ENCODE data around the gene C6orf52.
"Not testable (repeated sequence)": the region's sequence is repeated elsewhere in the genome, so short reads cannot be mapped to it uniquely, and the experiment has no call there.

The C6orf52 gene

DNA sequence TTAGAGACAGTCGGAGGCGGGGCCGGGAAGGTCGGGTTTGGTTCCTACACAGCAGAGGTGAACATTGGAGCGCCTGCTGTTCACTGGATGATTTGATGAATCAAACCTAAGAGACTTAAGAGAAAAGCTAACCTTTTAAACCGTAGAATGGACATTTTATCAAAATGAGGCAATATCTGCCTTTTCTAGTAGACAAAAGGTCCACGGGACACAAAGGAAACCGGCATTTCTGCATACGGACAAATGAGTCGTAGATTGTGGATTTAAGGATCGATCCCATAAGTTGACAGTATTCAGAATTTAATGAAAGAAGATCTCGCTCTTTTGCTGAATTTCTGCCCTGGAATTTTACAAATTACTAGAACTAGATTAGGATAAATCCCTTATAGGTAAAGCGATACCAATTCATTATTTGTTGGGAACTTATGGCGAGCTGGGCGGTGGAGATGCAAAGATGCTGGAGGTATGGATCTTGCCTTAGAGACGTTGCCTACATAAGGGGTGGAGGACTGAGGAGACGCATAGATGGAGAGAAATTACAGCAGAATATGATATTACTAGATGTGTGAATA is 756 bp upstream of the C6orf52 start:
- no peak for DNase-seq

- DNase-seq, result no peak
Observed at GRCh38 chr6:10692965-10693538, 1.4 kb downstream of the C6orf52 start.

DNA sequence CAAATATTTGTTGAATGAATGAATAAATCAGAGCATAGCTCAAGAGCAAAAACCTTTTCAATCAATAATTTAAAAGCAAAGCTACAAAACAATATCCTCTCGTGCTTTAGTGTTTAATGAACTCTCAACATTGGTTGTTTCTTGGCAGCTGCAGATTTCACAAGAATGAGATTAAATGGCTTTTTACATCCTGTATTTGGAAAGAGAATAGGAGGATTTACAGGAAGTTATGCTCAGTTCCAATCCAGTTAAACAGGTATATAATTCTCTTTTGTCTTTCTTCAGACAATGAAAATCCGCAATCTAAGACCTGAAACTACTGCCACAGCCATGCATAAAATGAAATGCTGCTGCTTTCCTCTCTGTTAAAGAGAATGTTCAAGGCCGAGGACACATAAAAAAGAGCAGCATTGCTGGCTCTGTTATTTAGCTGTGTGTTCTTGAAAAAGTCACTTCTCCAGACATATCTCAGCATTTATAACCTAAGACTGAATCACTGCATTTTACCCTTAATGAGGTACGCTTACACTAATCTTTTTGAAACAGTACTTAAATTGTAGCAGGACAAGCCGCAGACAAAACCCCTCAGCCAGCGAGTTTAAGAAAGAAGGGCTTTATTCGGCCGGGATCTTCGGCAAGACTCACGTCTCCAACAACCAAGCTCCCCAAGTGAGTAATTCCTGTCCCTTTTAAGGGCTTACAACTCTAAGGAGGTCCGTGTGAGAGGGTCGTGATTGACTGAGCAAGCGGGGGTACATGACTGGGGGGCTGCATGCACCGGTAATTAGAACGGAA is 3.6 kb downstream of the C6orf52 start:
- no peak for DNase-seq

- DNase-seq, result no peak
Observed at GRCh38 chr6:10687582-10687981, 6.8 kb downstream of the C6orf52 start.

GRCh38 chr6:10686901-10687300 is 7.5 kb downstream of the C6orf52 start:
- no peak for DNase-seq

DNA sequence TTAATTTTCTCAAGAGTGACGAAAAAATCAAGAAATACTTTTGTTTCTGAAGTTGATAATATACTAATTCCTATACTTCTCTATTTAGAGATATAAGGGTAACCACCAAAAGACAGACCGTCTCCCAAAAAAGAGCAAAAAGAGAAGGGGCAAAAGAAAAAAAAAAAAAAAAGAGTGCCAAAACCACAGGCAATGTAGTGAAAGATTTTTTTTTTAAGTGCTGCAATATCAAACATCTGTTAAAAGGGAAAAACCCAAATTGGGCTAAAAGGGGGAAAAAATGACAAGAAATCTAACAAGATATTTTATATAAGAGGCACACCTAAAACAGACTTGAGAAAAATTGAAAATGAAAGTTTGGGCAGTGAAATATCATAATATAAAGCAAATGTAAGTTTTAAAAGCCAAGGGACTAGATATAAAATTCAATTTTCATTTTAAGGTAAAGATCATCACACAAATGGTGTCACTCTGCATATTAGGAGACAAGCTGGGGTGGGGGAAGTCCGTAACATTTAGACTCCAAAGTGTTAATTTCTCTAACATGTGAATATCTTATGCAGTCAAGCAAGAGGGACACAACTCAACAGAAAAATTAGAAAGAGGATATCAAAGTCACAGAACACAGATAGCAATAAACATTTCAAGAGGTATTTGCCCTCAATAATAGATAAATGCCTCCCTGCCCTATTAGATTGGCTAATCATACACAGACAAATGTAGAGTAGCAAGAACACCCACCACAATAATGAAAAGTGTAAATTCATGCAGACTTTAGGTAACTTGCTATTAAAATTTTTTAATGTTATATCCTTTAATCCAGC is 9.1 kb downstream of the C6orf52 start:
- no peak for DNase-seq

DNA sequence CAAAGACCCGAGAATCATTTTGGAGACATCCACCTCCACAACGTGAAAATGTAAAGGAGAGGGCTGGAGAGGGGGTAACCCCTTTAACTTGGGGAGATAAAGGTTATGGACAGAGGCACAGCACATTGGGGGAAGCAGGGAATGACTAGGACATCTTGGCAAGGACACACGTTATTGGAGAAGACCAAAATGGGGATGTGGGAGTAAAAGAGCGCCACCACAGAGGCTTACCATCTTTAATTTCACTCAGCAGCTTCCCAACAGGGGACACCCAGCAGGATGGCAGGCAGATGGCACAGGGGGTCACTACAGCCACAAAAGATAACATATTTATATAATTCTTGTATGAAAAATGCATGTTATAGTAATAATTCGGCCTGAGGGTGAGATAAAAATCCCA is 9.8 kb downstream of the C6orf52 start:
- no peak for DNase-seq

DNA sequence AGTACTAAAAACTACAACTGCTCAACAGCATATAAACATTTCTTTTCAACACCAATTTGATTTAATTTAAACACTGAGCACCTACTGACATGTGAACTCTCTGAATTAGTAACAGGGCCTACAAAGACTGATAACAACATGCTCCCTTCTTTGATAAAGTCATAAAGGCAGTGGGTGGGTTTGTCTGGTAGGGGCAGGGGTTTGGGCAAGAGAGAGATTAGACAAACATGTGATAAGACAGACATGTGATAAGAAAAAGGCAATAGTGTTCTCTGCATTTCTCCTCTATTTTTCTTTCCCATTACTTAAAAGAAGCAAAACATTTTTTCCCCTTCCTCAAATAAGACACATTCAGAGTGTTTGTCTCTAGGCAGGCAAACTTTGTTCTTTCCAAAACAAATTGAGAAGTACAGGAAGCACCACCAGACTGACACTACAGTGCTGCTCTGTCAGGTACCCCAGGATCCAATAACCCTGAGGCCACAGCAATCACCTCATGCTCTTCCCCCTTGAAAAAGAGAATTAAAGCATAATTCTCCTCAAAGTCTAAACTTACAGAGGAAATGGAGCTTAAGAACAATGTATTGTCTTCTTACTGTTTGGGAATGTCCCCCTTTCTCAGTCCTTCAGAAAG is 11.9 kb downstream of the C6orf52 start:
- no peak for DNase-seq

DNA sequence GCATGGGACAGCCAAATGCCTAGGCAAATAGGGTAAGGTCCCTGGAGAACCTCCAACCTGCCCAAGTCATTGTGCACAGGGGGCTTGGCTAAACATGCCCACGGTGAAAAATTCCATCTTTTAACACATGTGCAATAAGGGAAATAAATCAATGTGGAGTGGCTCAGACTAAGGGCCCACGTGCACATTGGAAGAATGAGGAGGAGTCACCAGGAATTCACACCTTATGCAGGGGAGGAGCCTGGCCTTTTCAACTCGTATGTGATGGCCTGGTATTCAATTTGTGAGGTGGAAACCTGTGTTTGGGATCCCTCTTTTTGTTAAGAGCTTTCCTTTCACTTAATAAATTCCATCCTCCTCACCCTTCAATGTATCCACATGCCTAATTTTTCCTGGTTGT is 12.6 kb downstream of the C6orf52 start:
- DNase-seq, result no peak

GRCh38 chr6:10678456-10678855 is 16.0 kb downstream of the C6orf52 start:
- DNase-seq, result no peak

DNA sequence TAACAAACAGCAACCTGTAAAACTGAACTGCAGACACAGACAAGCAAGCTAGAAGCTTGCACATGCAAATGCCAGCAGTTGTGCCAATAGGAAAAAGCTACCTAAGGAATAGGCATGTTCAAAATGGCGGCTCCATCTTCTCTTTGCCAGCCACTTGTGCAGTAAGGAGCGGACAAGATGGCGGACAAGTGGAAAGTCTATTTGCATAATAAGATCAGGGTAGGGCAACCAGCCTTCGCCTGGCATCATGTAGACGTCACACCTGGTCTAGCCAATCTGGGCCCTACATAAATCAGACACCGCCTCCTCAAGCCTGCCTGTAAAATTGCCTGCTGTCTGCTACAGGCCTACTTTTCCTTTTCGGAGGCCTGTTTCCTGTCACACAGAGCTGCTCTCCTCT is 18.0 kb downstream of the C6orf52 start:
- DNase-seq, result no peak

DNA sequence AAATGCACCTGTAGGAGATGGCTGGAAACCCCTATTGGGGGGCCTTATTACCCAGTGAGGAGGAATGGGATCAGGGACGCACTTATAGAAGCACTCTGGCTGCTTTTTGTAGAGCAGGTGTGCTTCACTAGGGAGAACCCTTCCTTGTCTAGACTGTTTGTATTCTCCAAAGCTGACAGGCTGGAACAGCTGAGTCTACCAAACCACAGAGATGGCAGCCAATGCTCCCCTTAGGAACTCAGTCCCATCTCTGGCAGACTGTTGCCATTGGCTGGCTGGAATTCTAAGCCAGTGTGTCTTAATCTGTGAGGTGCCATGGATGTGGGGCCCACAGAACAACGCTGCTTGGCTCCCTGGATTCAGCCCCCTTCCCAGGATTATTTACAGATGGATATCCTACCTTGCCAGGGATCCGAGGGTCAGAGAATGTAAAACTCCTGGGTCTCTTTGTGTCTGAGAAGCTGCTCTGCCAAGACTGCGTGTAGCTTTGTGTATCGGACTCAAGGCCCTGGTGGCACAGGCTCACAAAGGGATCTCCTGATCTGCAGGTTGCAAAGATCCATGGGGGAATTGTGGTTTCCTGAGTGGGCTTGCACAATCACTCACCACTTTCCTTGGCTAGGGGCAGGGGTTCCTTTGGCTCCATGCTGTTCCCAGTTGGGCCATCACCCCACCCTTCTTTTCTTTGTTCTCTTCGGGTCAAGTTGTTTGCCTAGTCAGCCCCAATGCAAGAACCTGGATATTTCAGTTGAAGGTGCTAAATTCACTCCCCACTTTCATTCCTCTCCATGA is 26.1 kb downstream of the C6orf52 start:
- no peak for DNase-seq

- DNase-seq, result not testable (repeated sequence)
Observed at GRCh38 chr6:10665595-10665994, 28.8 kb downstream of the C6orf52 start.

DNA sequence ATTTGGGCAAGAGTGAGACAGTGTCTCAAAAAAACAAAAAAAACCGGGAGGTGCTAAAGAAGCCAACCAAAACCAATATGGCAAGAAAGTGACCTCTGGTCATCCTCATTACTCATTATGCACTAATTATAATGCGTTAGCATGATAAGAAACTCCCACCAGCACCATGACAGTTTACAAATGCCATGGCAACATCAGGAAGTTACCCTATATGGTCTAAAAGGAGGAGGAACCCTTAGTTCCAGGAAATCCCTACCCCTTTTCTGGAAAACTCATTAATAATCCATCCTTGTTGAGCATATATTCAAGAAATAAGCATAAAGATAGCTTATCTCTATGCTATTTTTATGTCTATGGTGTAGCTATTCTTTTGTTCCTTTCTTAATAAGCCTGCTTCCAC is 31.7 kb downstream of the C6orf52 start:
- DNase-seq, result no peak

DNA sequence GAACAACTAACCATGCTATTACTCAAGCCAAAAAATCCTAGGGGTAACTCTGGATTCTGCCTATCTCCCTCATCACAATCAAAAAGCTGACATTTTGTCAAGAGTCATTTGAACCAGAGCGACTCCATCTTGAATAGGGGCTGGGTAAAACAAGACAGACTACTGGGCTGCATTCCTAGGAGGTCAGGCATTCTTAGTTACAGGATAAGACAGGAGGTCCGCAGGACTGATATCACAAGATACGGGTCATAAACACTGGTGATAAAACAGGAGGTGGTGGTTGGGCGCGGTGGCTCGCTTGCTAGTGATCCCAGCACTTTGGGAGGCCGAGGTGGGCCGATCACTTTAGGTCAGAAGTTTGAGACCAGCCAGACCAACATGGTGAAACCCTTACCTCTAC is 32.2 kb downstream of the C6orf52 start:
- no peak for DNase-seq

GRCh38 chr6:10660431-10661191 is 33.8 kb downstream of the C6orf52 start:
- not testable (repeated sequence) for DNase-seq

DNA sequence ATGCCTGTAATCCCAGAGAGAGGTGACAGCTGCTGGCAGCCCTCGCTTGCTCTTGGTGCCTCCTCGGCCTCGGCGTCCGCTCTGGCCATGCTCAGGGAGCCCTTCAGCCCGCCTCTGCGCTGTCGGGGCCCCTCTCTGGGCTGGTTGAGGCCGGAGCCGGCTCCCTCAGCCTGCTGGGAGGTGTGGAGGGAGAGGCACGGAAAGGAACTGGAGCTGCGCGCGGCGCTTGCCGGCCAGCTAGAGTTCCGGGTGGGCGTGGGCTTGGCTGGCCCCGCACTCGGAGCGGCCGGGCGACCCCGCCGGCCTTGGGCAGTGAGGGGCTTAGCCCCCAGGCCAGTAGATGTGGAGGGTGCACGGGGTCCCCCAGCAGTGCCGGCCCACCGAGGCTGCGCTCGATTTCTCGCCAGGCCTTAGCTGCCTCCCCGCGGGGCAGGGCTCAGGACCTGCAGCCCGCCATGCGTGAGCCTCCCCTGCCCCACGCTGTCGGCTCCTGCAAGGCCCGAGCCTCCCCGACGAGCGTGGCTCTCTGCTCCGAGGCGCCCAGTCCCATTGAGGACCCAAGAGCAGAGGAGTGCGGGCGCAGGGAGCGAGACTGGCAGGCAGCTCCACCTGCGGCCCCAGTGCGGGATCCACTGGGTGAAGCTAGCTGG is 34.6 kb downstream of the C6orf52 start:
- no peak for DNase-seq

DNA sequence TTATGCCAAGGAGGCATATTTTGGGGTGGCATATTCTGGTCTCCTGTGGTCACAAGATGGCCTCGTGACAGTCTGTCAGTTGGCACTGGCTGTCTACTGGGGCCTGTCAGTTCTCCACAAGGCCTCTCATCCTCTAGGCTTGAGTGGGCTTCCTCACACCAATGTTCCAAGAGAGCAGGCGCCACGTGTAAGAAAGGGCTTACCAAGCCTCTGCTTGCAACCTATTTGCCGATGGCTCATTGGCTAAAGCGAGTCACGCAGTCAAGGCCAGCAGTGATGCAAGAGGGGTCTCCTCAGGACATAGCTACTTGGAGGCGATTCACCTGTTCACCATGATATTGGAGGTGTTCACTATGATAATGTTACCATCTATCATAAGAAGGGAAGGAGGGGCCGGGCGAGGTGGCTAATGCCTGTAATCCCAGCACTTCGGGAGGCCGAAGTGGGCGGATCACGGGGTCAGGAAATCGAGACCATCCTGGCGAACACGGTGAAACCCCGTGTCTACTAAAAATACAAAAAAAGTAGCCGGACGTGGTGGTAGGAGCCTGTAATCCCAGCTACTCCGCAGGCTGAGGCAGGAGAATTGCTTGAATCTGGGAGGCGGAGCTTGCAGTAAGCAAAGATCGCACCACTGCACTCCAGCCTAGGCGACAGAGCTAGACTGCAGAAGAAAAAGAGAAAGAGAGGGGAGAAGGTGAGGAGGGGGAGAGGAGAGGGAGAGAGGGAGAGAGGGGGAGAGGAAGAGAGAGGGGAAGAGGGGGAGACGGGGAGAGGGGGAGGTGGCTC is 35.3 kb downstream of the C6orf52 start:
- DNase-seq, result no peak

DNA sequence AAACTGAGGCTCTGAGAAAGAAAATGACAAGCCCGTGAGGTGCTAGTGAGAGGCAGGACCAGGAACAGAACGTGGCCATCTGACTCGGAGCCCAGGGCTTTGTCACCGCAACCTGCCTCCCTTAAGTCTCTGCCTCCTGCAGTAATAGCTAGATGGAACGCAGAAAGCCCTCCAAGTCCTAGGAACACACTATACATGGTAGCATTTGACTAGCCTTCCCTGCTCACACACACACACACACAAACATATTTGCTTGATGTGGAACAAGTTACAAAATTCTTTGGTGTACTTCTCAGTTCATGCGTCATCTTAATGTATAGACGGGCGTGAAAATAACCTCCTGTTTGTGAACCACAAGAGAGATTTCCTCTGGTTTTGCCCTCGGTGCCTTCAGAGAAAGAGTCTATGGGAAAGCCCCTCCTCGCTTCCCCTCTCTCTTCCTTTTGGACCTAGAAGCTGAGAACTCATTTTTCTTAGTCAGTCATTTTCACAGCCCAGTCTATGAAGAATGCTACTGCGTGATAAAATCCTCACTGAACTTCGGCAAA is 38.8 kb downstream of the C6orf52 start:
- DNase-seq, result no peak

DNA sequence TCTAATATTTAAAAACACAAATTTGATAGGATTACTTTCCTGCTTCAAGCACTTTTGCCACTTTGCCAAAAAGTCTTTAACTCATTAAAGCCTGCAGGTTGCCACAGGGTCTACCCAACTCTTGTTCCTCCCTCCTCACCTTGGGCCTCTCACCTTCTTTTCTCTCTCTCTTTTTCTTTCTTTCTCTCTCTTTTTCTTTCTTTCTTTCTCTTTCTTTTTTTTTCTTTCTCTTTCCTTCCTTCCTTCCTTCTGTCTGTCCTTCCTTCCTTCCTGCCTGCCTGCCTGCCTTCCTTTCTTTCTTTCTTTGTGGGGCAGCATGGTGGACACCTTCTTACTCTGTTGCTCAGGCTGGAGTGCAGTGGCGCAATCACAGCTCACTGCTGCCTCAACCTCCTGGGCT is 50.2 kb downstream of the C6orf52 start:
- no peak for DNase-seq

All from cortex of kidney (tissue), 1 donor.